H7 (cell line): ENCODE data around the gene HSPH1. TPM values are rescaled to one million over a fixed set of nuclear protein-coding genes. Genes with fewer than 3 reads are reported as not detected.

Experiments used
- DNase-seq: peaks from one replicate; pipeline ENCODE4 v3.0.0; 2012
- H3K27me3 ChIP-seq: 2 replicates; pipeline ENCODE4 v1.6.0; 2011; ENCODE audit warnings: mild to moderate bottlenecking, low read length; ENCODE audit not compliant: control insufficient read depth, insufficient read depth
- H3K36me3 ChIP-seq: replicated peaks from 2 replicates; pipeline ENCODE4 v1.5.1; 2011; ENCODE audit warnings: low read length; ENCODE audit not compliant: control insufficient read depth, insufficient read depth
- H3K4me3 ChIP-seq: 2 replicates; pipeline ENCODE4 v1.5.1; 2011; ENCODE audit warnings: low read depth, mild to moderate bottlenecking, control low read depth, low read length, moderate library complexity; ENCODE audit not compliant: insufficient read depth
- total RNA-seq: library from RNA; depleted of rRNA; stranded (reverse); fragments of >200 nt; shearing (Covaris generic); gene quantifications from 2 replicates; pipeline ENCODE4 v1.2.3, GENCODE V29; 2014

Gene HSPH1
- total RNA-seq, 1 experiment from 2014 or later: 37.3 TPM

DNA sequence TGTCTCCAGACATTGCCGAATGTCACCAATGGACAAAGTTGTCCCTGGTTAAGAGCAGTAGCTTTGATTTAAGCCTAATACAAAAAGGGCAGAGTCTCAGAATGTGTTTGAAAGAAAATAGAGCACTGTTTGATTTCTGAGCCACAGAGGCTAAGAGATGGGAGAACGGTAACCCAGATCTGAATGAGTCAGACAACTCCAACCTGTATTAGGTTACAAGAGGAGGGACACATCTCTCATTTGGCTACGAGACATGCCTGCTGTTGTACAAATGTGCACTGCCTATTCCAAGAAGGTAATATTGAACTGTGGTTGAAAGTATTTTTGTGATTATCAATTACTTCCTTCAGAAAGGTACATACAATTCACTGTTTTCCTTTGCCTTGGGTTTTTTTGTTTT lies 4.9 kb upstream of the HSPH1 start:
- H3K4me3 ChIP-seq: no peak overlapping the region
- DNase-seq: no peak
- H3K27me3 ChIP-seq: no peaks in the 10 kb centered on the region
- no peaks in the 10 kb centered on the region for H3K36me3 ChIP-seq

GRCh38 chr13:31162151-31163008 lies 676 bp upstream of the HSPH1 start:
- DNase-seq: peak; percentile 89
- H3K36me3 ChIP-seq: no peaks in the 10 kb centered on the region
- H3K4me3 ChIP-seq: peak overlapping the region; percentile 89
- H3K27me3 ChIP-seq: no peaks in the 10 kb centered on the region

- Histone ChIP-seq H3K36me3 (no peaks in the 10 kb centered on the region), H3K4me3 (peak overlapping the region; percentile 89), H3K27me3 (no peaks in the 10 kb centered on the region)
- DNase-seq: peak; percentile 65
Observed at GRCh38 chr13:31160857-31161556, 697 bp downstream of the HSPH1 start.

DNA sequence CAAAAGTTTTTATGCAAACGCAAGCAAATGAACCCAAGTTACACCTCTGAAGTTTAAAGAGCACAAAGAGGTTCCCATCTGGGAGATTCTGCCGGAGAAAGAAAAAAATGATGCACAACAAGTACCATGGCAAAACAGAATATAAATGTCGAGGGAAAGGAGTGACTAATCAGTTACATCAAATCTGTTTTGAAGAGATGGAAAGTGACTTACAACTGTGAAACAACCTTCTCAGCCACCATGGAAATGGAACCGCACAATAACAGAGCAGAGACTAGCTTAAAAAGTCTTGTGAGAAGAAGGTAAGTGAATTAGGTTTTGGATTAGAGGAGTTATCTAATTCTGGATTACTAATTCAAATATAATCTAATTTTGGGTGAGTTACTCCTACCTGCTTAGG lies 2.4 kb downstream of the HSPH1 start:
- Histone ChIP-seq H3K36me3 (no peaks in the 10 kb centered on the region; the same call in 1 of the 2 replicates), H3K4me3 (no peak overlapping the region), H3K27me3 (no peaks in the 10 kb centered on the region)
- DNase-seq: no peak

GRCh38 chr13:31154939-31155338 lies 6.8 kb downstream of the HSPH1 start:
- Histone ChIP-seq H3K27me3 (no peaks in the 10 kb centered on the region), H3K4me3 (no peak overlapping the region), H3K36me3 (peaks cover 13% of the 10 kb centered on the region)
- no peak for DNase-seq

DNA sequence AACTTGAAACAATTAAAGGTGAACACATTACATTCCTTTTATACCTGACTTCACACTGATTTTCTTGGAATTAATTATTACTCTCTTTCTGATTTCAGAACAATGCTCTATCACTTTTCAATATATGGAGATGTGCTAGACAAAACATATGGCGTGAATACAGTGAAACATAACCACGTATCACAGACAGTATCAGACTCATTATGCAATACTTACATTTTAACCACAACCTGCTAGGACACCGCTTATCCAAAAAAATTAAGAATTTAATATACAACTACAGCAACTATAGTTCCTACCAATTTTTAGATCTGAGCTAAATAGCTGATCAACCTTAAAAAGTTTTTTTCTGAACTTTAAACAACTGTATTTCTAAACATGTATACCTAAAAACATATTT lies 9.9 kb downstream of the HSPH1 start:
- H3K36me3 ChIP-seq: peaks cover 23% of the 10 kb centered on the region
- no peak for DNase-seq
- no peak overlapping the region for H3K4me3 ChIP-seq
- H3K27me3 ChIP-seq: no peaks in the 10 kb centered on the region

GRCh38 chr13:31150315-31150985 lies 11.3 kb downstream of the HSPH1 start:
- H3K36me3 ChIP-seq: peaks cover 27% of the 10 kb centered on the region
- no peak for DNase-seq
- H3K27me3 ChIP-seq: no peaks in the 10 kb centered on the region
- no peak overlapping the region for H3K4me3 ChIP-seq

GRCh38 chr13:31149604-31150003 lies 12.1 kb downstream of the HSPH1 start:
- H3K4me3 ChIP-seq: no peak overlapping the region
- DNase-seq: no peak
- H3K27me3 ChIP-seq: no peaks in the 10 kb centered on the region
- H3K36me3 ChIP-seq: peaks cover 29% of the 10 kb centered on the region

DNA sequence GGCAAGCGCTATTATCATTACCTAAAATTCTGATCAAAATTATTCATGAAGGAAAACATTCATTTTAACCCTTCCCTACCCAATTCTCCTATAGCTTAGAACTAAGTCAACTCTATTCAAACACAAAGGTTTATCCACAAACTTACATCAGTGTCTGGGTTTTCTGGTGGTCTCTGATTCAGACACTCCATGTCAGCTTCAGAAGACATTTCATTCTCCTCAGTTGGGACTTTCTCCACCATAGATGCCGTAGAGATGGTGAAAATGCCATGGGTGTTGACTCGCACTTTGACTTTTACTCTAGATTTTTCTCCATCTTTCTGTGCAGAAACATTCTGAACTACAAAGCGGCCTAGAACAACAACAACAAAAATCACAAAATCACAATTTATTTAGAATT lies 16.3 kb downstream of the HSPH1 start:
- H3K36me3 ChIP-seq: peaks cover 30% of the 10 kb centered on the region
- H3K4me3 ChIP-seq: no peak overlapping the region
- DNase-seq: no peak
- H3K27me3 ChIP-seq: no peaks in the 10 kb centered on the region

DNA sequence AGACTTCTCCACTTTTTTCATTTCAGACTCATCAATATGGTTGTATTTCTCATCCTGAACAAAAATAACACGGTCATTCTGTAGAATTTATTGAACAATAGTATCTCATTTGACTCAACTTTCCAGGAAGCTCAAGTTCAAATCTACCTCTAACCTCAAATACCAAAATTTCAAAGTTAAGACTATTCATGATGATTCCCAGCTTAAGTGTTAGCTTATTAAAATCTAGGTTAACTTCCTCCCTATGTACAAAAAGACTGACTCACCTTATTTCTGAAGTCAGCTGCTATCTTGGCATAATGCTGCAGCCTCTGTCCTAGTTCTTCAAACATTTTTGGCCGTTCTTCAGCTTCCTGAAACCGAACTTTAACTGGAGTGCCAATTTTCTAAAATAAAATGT lies 23.2 kb downstream of the HSPH1 start:
- DNase-seq: no peak
- H3K4me3 ChIP-seq: no peak overlapping the region
- no peaks in the 10 kb centered on the region for H3K27me3 ChIP-seq
- H3K36me3 ChIP-seq: peaks cover 18% of the 10 kb centered on the region

- no peak overlapping the region for H3K4me3 ChIP-seq
- H3K36me3 ChIP-seq: peaks cover 10% of the 10 kb centered on the region
- H3K27me3 ChIP-seq: no peaks in the 10 kb centered on the region
- DNase-seq: no peak
Observed at GRCh38 chr13:31136724-31137123, 25.0 kb downstream of the HSPH1 start.

DNA sequence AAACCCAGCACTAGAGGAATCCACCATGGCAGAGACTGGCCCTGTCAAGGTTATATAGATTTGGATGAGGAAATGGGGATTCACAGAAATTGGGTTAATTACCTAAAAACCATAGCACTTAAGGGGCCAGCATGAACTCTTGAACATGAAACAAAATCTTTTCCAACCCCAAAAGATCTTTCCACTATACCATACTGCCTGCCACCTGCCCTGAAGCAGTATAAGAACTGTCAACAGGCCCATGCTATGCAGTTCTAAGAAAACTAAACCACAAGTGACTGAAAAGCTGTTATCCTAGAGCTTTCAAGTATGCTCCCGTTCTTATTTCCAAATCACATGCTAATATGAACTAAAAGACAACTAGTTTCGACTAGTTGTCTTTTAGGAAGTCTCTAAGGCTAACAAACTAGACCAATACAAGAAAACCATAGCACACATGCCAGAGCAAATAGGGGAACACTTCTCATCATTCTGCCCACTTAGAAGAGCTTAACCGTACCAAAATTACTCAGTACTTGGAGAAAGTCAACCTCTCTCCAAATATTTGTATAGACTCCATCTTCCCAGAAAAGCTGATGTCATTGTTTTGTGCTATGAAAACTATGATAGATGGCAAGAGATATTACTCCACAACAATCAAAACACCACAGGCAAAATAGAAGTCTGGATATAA lies 27.5 kb downstream of the HSPH1 start:
- Histone ChIP-seq H3K36me3 (peaks cover 10% of the 10 kb centered on the region), H3K4me3 (no peak overlapping the region)
- DNase-seq: no peak

GRCh38 chr13:31133621-31134020 lies 28.1 kb downstream of the HSPH1 start:
- no peaks in the 10 kb centered on the region for H3K27me3 ChIP-seq
- DNase-seq: no peak
- peaks cover 6% of the 10 kb centered on the region for H3K36me3 ChIP-seq

More for the DNA sequence above, 27.5 kb downstream of the HSPH1 start:
- H3K27me3 ChIP-seq: no peaks in the 10 kb centered on the region

DNA sequence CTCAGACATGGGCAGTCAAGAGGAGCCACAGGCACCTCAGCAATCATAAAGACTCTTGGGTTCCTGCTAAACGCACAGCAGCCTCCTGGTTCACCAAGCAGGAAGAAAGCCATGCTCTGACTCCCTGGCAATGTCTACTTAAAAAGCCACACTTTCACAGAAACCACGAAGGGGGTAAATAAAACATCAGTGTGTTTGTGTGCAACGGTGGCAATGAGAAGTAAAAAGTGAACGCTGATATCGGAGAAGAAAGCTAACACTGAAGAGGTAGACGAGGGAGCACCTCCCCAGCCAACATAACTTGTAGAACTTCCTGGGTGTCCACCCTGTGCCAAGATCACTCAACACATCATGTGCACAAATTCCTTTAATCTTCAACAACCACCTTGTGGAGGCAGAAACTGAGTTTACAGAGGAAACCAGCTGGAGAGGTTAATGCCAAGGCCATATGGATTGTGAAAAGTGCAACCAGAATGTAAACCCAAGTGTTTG lies 30.2 kb downstream of the HSPH1 start:
- no peaks in the 10 kb centered on the region; the same call in 1 of the 2 replicates for H3K36me3 ChIP-seq
- no peak overlapping the region for H3K4me3 ChIP-seq
- no peak for DNase-seq
- no peaks in the 10 kb centered on the region for H3K27me3 ChIP-seq

More at GRCh38 chr13:31133621-31134020, 28.1 kb downstream of the HSPH1 start:
- no peak overlapping the region for H3K4me3 ChIP-seq
